ENCODE data around the gene MSX2.

DNA sequence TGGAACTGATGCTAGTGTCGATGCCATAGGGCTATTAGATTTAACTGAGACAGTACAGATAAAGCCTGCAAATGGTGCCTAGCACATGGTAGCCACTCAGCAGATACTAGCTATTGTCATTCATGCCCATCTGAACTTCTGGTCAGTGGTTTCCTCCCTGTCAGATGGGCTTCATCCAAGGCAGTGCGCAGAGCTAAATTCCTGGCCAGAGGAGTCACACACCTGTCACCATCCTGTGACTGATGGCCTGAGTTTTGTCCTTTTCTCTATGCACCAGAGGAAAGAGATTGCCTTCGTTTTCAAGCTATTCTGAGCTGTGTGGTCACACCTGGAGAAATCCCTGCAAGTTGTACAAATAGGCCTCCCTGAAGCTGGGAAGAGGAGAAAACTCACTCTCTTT lies 34.7 kb downstream of the MSX2 start:
- TF ChIP-seq EZH2 (IDR thresholded peaks at IDR 0.05; ENCODE audit: low read length, unreplicated experiment) (no peak), EZH2phosphoT487 (IDR thresholded peaks at IDR 0.05; ENCODE audit: borderline replicate concordance, low read length) (no peak)
- TF ChIP-seq, protein P1, sequence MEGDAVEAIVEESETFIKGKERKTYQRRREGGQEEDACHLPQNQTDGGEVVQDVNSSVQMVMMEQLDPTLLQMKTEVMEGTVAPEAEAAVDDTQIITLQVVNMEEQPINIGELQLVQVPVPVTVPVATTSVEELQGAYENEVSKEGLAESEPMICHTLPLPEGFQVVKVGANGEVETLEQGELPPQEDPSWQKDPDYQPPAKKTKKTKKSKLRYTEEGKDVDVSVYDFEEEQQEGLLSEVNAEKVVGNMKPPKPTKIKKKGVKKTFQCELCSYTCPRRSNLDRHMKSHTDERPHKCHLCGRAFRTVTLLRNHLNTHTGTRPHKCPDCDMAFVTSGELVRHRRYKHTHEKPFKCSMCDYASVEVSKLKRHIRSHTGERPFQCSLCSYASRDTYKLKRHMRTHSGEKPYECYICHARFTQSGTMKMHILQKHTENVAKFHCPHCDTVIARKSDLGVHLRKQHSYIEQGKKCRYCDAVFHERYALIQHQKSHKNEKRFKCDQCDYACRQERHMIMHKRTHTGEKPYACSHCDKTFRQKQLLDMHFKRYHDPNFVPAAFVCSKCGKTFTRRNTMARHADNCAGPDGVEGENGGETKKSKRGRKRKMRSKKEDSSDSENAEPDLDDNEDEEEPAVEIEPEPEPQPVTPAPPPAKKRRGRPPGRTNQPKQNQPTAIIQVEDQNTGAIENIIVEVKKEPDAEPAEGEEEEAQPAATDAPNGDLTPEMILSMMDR (conservative IDR thresholded peaks at IDR 0.05; ENCODE audit: low read depth, low read length) = no peak
